A549 (cell line): Measurements from ENCODE around the gene DSEL.

ENCODE experiments used
- CBX2 ChIP-seq: fragments of 200-600 bp; sonication (generic); IDR thresholded peaks from 2 replicates; pipeline ENCODE4 v1.6.1; 2016; ENCODE audit warnings: low read depth, mild to moderate bottlenecking, borderline replicate concordance
- CBX8 ChIP-seq: fragments of 200-600 bp; sonication (generic); IDR thresholded peaks from 2 replicates; pipeline ENCODE4 v1.6.1; 2016
- CEBPB ChIP-seq, 2 experiments: fragments of >200 bp in 1 of 2; sonication (Bioruptor Twin) in 1 of 2; formaldehyde crosslinking in 1 of 2; IDR thresholded peaks; 2 replicates each; pipeline ENCODE4 v1.6.1; 2012 to 2016
- CTCF ChIP-seq: fragments of >200 bp; sonication (Bioruptor Twin); formaldehyde crosslinking; IDR thresholded peaks from 3 replicates; pipeline ENCODE4 v1.5.1; 2016
- E2F6 ChIP-seq: IDR thresholded peaks from 2 replicates; pipeline ENCODE4 v1.6.1; 2012; ENCODE audit warnings: low read depth, borderline replicate concordance
- FOSL2 ChIP-seq, 2 experiments: fragments of 450-650 bp in 1 of 2; fragments of >200 bp in 1 of 2; sonication (Bioruptor Twin) in 1 of 2; formaldehyde crosslinking; IDR thresholded peaks; 2 replicates each; pipeline versions ENCODE4 v1.5.0 to v1.6.1; 2016 to 2020; ENCODE audit warnings: mild to moderate bottlenecking in 1 of 2, moderate library complexity in 1 of 2
- JUN ChIP-seq, 2 experiments: fragments of >200 bp; sonication (Bioruptor Twin); formaldehyde crosslinking; IDR thresholded peaks; 2 replicates in 1 of 2; 3 replicates in 1 of 2; pipeline ENCODE4 v1.6.1; 2016 to 2017
- JUNB ChIP-seq: fragments of >200 bp; sonication (Bioruptor Twin); formaldehyde crosslinking; IDR thresholded peaks from 2 replicates; pipeline ENCODE4 v1.6.1; 2016
- KDM5A ChIP-seq: fragments of 200-600 bp; sonication (generic); IDR thresholded peaks from 2 replicates; pipeline ENCODE4 v1.6.1; 2016; ENCODE audit warnings: antibody characterized with exemption, mild to moderate bottlenecking
- MAZ ChIP-seq: fragments of 150-350 bp; IDR thresholded peaks from 2 replicates; pipeline ENCODE4 v1.6.1; 2014; ENCODE audit warnings: antibody characterized with exemption, low read depth, low read length, borderline replicate concordance
- POLR2A ChIP-seq: IDR thresholded peaks from 2 replicates; pipeline ENCODE4 v1.6.1; 2012; ENCODE audit warnings: mild to moderate bottlenecking, low read length
- RARB ChIP-seq: fragments of 250-450 bp; sonication (Bioruptor Pico); IDR thresholded peaks from 2 replicates; pipeline ENCODE4 v1.8.0; 2021; ENCODE audit warnings: mild to moderate bottlenecking, moderate library complexity
- REST ChIP-seq: fragments of 200-600 bp; sonication (generic); IDR thresholded peaks from 2 replicates; pipeline ENCODE4 v1.6.1; 2016; ENCODE audit warnings: antibody characterized with exemption, mild to moderate bottlenecking, moderate library complexity
- USF2 ChIP-seq: fragments of 450-650 bp; IDR thresholded peaks from 2 replicates; pipeline ENCODE4 v1.6.1; 2014; ENCODE audit warnings: antibody characterized with exemption

- TF ChIP-seq CTCF (no peak), POLR2A (no peak), MAZ (no peak), RARB (CRISPR knock-in tag) (no peak), FOSL2 (IDR thresholded peaks at IDR 0.05) (no peak), FOSL2 (CRISPR knock-in tag; IDR thresholded peaks at IDR 0.05) (no peak), KDM5A (no peak), JUN (IDR thresholded peaks at IDR 0.05) (no peak), USF2 (no peak), CBX8 (no peak), E2F6 (no peak), CBX2 (no peak), REST (no peak), JUNB (no peak), CEBPB (IDR thresholded peaks at IDR 0.05) (no peak)
Observed at GRCh38 chr18:67511840-67512239, 4.7 kb downstream of the DSEL start.
